Body of pancreas (tissue), 4 donors: Measurements from ENCODE around the gene STK32B.

Experiments used
- CTCF ChIP-seq, 7 experiments: fragments of 450-650 bp in 4 of 7; fragments of 200-600 bp in 3 of 7; sonication (generic) in 3 of 7; IDR thresholded peaks; one replicate each; pipeline ENCODE4 v1.5.1; 2016 to 2019; ENCODE audit warnings: antibody characterized with exemption in 7 of 7
- POLR2A ChIP-seq, 3 donors: fragments of 450-650 bp; IDR thresholded peaks; one replicate each; pipeline ENCODE4 v1.6.1; 2016; ENCODE audit warnings: antibody characterized with exemption in 3 of 3, mild to moderate bottlenecking in 2 of 3

GRCh38 chr4:5045097-5045496, 6.2 kb upstream of the STK32B start:
- TF ChIP-seq POLR2A (IDR thresholded peaks at IDR 0.05) (no peak), CTCF (IDR thresholded peaks at IDR 0.05) (no peak)
